HL-60 (cell line): ENCODE measurements around the gene GDPD5.

Source experiments
- DNase-seq, 2 experiments: peaks; one replicate each; pipeline ENCODE4 v3.0.0-alpha.2; 2010 to 2020; ENCODE audit warnings: low read depth in 1 of 2, low spot score in 1 of 2
- H3K27ac ChIP-seq: fragments of 250-450 bp; sonication (Bioruptor Pico); replicated peaks from 2 replicates; pipeline ENCODE4 v1.5.1; 2020; ENCODE audit warnings: mild to moderate bottlenecking, moderate library complexity
- H3K27me3 ChIP-seq: fragments of 250-450 bp; sonication (Bioruptor Pico); 2 replicates; pipeline ENCODE4 v1.5.1; 2021; ENCODE audit warnings: mild to moderate bottlenecking, moderate library complexity; ENCODE audit not compliant: insufficient read depth, poor library complexity, severe bottlenecking
- H3K4me3 ChIP-seq: replicated peaks from 2 replicates; pipeline ENCODE4 v1.5.1; 2011; ENCODE audit warnings: mild to moderate bottlenecking, control low read depth, low read length; ENCODE audit not compliant: insufficient read depth
- CTCF ChIP-seq: IDR thresholded peaks from one replicate; pipeline ENCODE4 v1.5.1; 2011; ENCODE audit warnings: low read length, control low read depth, inconsistent platforms; ENCODE audit not compliant: insufficient read depth
- GABPA ChIP-seq: IDR thresholded peaks from 2 replicates; pipeline ENCODE4 v1.6.1; 2012; ENCODE audit warnings: low read depth
- POLR2AphosphoS5 ChIP-seq: IDR thresholded peaks from 2 replicates; pipeline ENCODE4 v1.6.1; 2012; ENCODE audit warnings: low read depth
- REST ChIP-seq: IDR thresholded peaks from 2 replicates; pipeline ENCODE4 v1.6.1; 2012; ENCODE audit warnings: low read depth; ENCODE audit not compliant: insufficient replicate concordance
- SPI1 ChIP-seq: IDR thresholded peaks from 2 replicates; pipeline ENCODE4 v1.6.1; 2012; ENCODE audit warnings: low read depth, mild to moderate bottlenecking, borderline replicate concordance

GDPD5 gene

GRCh38 chr11:75445315-75445953, 80.3 kb downstream of the GDPD5 start:
- peaks cover 2% of the 10 kb centered on the region for H3K27me3 ChIP-seq
- no peak overlapping the region for H3K4me3 ChIP-seq
- DNase-seq, result peak in 1 of 2 experiments; percentile 52
- TF ChIP-seq CTCF (peak; percentile 89), REST (no peak)
- no peak overlapping the region for H3K27ac ChIP-seq

GRCh38 chr11:75443043-75443442, 82.7 kb downstream of the GDPD5 start:
- Histone ChIP-seq H3K27ac (no peak overlapping the region), H3K4me3 (no peak overlapping the region), H3K27me3 (peaks cover 12% of the 10 kb centered on the region)
- TF ChIP-seq SPI1, result no peak
- TF ChIP-seq GABPA, result no peak
- TF ChIP-seq CTCF, result no peak
- no peak for TF ChIP-seq REST
- no peak for TF ChIP-seq POLR2AphosphoS5
- DNase-seq, result no peak

- TF ChIP-seq CTCF, result no peak
- TF ChIP-seq SPI1, result no peak
- TF ChIP-seq REST, result no peak
- TF ChIP-seq POLR2AphosphoS5, result no peak
- TF ChIP-seq GABPA, result no peak
- peaks cover 12% of the 10 kb centered on the region for H3K27me3 ChIP-seq
- H3K4me3 ChIP-seq, result no peak overlapping the region
- H3K27ac ChIP-seq, result no peak overlapping the region
- DNase-seq, result no peak
Observed at GRCh38 chr11:75442161-75442885, 83.4 kb downstream of the GDPD5 start.
